A673 (cell line): ENCODE measurements around the gene AEN. TPM values are rescaled to one million over a fixed set of nuclear protein-coding genes. Genes with fewer than 3 reads are reported as not detected.

Experiments used
- BruUV-seq: library from RNA; stranded (reverse); fragments of 400-500 nt; replicated peaks from 2 replicates; lab custom pipeline; 2021; lab: Mats Ljungman, UMichigan
- CTCF ChIA-PET: fragments of 300-600 bp; sonication (Branson Sonifier 250); formaldehyde crosslinking; loops from one replicate; lab custom pipeline; 2022; ENCODE audit warnings: antibody characterized with exemption; lab: Charles Lee
- POLR2A ChIA-PET: fragments of 300-600 bp; sonication (Branson Sonifier 250); formaldehyde crosslinking; loops from one replicate; lab custom pipeline; 2022; ENCODE audit warnings: antibody characterized with exemption; ENCODE audit not compliant: low non-redundant PET; lab: Charles Lee
- DNase-seq: peaks from one replicate; pipeline ENCODE4 v3.0.0-alpha.2; 2015; ENCODE audit warnings: low spot score
- H3K27ac ChIP-seq: fragments of 200-600 bp; sonication (generic); 2 replicates; pipeline ENCODE4 v1.5.1; 2016; ENCODE audit warnings: mixed run types, low read depth, mild to moderate bottlenecking, mixed read lengths, antibody characterized with exemption, low read length; ENCODE audit not compliant: poor library complexity, severe bottlenecking
- H3K27me3 ChIP-seq: fragments of 200-600 bp; sonication (generic); replicated peaks from 2 replicates; pipeline ENCODE4 v1.6.1; 2017; ENCODE audit warnings: mixed run types, low read depth, mild to moderate bottlenecking, mixed read lengths, antibody characterized with exemption, low read length; ENCODE audit not compliant: insufficient read depth, poor library complexity
- H3K36me3 ChIP-seq: fragments of 200-600 bp; sonication (generic); 2 replicates; pipeline ENCODE4 v1.6.1; 2016; ENCODE audit warnings: mixed run types, mild to moderate bottlenecking, mixed read lengths, antibody characterized with exemption, low read length; ENCODE audit not compliant: insufficient read depth, poor library complexity, severe bottlenecking
- H3K4me1 ChIP-seq: fragments of 200-600 bp; sonication (generic); 2 replicates; pipeline ENCODE4 v1.6.1; 2017; ENCODE audit warnings: mixed run types, mild to moderate bottlenecking, mixed read lengths, antibody characterized with exemption, low read length; ENCODE audit not compliant: insufficient read depth, poor library complexity, severe bottlenecking
- H3K4me3 ChIP-seq: fragments of 200-600 bp; sonication (generic); 2 replicates; pipeline ENCODE4 v1.5.1; 2016; ENCODE audit warnings: low read depth, mixed run types, mild to moderate bottlenecking, mixed read lengths, low read length; ENCODE audit not compliant: poor library complexity, severe bottlenecking
- H3K9me3 ChIP-seq: fragments of 200-600 bp; sonication (generic); 2 replicates; pipeline ENCODE4 v1.6.1; 2016; ENCODE audit warnings: mixed run types, low read depth, mild to moderate bottlenecking, mixed read lengths, antibody characterized with exemption, low read length; ENCODE audit not compliant: poor library complexity, severe bottlenecking
- EZH2 ChIP-seq: fragments of 200-600 bp; sonication (generic); IDR thresholded peaks from 2 replicates; pipeline ENCODE4 v1.6.1; 2017; ENCODE audit warnings: borderline replicate concordance, low read depth, mild to moderate bottlenecking, mixed read lengths, antibody characterized with exemption, low read length; ENCODE audit not compliant: poor library complexity, severe bottlenecking
- intact Hi-C: fragments of 100-400 bp; cut with micrococcal nuclease; formaldehyde crosslinking; loops from one replicate; pipeline ENCODE4 v1.10.0; 2022; ENCODE audit not compliant: unreplicated experiment
- total RNA-seq: library from RNA; stranded (reverse); gene quantifications from 2 replicates; pipeline ENCODE4 v1.2.3, GENCODE V29; 2021
- TF ChIP-seq, protein P1 (sequence below): fragments of 300-800, 200-600 bp; sonication (generic); conservative IDR thresholded peaks from 2 replicates; pipeline ENCODE4 v1.5.1; 2017; ENCODE audit warnings: low read depth, mild to moderate bottlenecking, antibody characterized with exemption, low read length, moderate library complexity, mixed read lengths

The AEN gene
- total RNA-seq, 1 experiment from 2014 or later, result 52.4 TPM

DNA sequence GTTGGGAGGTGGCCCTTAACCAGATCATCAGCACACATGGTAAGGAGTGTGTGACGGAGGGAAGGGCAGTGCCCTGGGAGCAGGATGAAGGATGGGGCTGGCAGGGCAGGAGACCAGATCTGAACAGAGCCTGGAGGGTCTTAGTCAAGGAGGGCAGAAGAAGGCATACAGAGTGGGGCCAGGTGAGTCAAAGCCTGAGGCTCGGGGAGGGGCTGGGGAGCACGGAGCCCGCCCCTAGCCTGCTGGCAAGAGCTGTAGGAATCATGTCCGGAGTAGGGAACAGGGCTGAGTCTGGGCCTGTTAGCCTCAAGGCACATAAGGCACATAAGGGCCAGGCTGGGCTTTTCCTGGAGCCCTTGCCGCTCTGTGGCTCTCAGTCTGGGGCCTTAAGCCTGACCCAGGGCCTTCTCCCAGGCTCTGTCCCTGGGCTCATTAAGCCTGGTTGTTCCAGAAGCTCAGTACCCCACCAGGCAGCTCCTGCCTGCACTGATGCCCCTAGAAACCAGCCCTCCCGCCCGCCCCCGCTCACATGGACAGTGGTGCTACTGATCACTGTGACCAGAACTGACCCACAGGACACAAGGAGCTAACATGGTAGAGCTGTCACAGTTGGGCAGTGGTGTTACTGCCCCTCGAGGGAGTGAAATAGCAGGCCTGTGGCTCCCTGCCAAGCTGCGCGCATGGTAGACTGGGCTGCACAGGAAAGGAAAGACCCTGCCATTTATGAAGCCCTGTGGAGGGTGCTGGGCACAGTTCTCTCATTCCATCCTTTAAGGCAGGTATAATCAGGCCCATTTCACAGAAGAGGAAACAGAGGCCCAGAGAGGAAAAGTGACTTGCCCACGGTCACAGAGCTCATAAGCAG, 32.3 kb downstream of the AEN start:
- no peaks in the 10 kb centered on the region for H3K36me3 ChIP-seq
- ChIA-PET POLR2A (no interaction called here), CTCF (no interaction called here)
- H3K27ac ChIP-seq, result no peak overlapping the region
- H3K9me3 ChIP-seq, result no peaks in the 10 kb centered on the region
- DNase-seq, result no peak
- BruUV-seq, result no TSS peak
- intact Hi-C loops, result loop anchor here (10.0 kb wide), 1 partner anchor 181 kb away; no protein-coding TSS in a partner anchor
- no peak for TF ChIP-seq EZH2
- TF ChIP-seq, protein P1, sequence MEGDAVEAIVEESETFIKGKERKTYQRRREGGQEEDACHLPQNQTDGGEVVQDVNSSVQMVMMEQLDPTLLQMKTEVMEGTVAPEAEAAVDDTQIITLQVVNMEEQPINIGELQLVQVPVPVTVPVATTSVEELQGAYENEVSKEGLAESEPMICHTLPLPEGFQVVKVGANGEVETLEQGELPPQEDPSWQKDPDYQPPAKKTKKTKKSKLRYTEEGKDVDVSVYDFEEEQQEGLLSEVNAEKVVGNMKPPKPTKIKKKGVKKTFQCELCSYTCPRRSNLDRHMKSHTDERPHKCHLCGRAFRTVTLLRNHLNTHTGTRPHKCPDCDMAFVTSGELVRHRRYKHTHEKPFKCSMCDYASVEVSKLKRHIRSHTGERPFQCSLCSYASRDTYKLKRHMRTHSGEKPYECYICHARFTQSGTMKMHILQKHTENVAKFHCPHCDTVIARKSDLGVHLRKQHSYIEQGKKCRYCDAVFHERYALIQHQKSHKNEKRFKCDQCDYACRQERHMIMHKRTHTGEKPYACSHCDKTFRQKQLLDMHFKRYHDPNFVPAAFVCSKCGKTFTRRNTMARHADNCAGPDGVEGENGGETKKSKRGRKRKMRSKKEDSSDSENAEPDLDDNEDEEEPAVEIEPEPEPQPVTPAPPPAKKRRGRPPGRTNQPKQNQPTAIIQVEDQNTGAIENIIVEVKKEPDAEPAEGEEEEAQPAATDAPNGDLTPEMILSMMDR, result no peak
- no peaks in the 10 kb centered on the region for H3K27me3 ChIP-seq
- H3K4me3 ChIP-seq, result no peak overlapping the region
- H3K4me1 ChIP-seq, result no peaks in the 10 kb centered on the region

DNA sequence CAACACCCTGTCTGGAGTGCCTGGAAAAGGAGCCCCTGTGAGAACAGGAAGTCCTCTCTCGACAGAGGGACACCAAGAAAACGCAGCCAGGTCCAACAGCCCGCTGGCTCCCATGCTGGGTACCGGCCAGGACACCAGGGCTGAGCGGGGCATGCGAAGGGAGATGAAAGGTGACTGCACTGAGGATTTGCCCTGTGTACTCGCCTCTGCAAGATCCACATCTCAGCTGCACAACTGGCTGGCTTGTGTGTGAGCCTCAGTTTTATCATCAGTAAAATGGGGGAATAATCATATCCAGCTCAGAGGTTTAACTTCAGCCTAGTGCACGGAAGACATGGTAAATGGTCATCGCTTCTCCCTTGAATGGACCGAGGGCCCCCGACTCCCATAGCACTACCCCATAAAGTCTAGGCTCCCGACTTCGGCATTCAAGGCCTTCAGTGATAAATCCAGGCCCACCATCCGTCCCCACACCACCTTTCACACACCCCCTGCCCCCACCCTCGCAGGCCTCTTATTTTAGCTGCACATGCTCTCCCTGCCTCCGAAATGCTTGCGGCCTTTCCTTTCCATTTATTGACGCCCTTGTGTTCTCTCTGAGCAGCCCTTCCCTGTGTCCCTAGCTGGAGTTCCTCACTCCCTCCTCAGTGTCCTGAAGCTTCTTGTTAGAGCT, 33.4 kb downstream of the AEN start:
- DNase-seq, result no peak
- POLR2A ChIA-PET, result no interaction called here
- Histone ChIP-seq H3K27ac (no peak overlapping the region), H3K4me3 (no peak overlapping the region), H3K27me3 (no peaks in the 10 kb centered on the region), H3K36me3 (no peaks in the 10 kb centered on the region), H3K4me1 (no peaks in the 10 kb centered on the region), H3K9me3 (no peaks in the 10 kb centered on the region)
- CTCF ChIA-PET, result interaction anchor here (0.6 kb wide), 1 partner anchor 315 kb away, joined by 3 read pairs; no protein-coding TSS in a partner anchor
- BruUV-seq, result no TSS peak
- TF ChIP-seq EZH2, result no peak
- TF ChIP-seq, protein P1, result no peak
- intact Hi-C loops, result loop anchor here (10.0 kb wide), 1 partner anchor 180 kb away; no protein-coding TSS in a partner anchor

DNA sequence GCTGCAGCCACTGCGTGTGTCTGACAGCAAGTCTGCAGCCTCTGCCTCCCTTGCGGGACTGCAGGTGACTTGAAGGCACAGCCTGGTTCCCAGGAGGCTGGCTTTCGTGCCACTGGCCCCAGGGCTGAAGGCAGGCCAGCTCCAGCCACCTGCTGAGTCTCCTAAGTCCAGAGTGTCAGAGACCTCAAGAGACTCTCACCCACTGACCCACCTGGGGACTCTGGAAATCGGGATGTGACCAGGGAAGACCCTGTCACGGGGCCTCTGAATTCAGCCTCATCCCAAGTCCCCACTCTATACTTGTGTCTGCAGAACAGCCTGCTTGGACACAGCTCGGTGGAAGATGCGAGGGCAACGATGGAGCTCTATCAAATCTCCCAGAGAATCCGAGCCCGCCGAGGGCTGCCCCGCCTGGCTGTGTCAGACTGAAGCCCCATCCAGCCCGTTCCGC, 34.0 kb downstream of the AEN start:
- Histone ChIP-seq H3K27ac (no peak overlapping the region), H3K9me3 (no peaks in the 10 kb centered on the region), H3K36me3 (no peaks in the 10 kb centered on the region), H3K27me3 (peaks cover 4% of the 10 kb centered on the region), H3K4me1 (no peaks in the 10 kb centered on the region), H3K4me3 (no peak overlapping the region)
- POLR2A ChIA-PET, result no interaction called here
- CTCF ChIA-PET, result interaction anchor here (0.6 kb wide), 1 partner anchor 315 kb away, joined by 3 read pairs; no protein-coding TSS in a partner anchor
- DNase-seq, result no peak
- TF ChIP-seq, protein P1, result no peak
- TF ChIP-seq EZH2, result no peak
- intact Hi-C loops, result loop anchor here (10.0 kb wide), 1 partner anchor 180 kb away; no protein-coding TSS in a partner anchor
- no TSS peak for BruUV-seq
